ENCODE data around the gene SHISAL2A. TPM values are rescaled to one million over a fixed set of nuclear protein-coding genes. Genes with fewer than 3 reads are reported as not detected.

The SHISAL2A gene
- total RNA-seq, 1 donor from 2014 or later: not detected

DNA sequence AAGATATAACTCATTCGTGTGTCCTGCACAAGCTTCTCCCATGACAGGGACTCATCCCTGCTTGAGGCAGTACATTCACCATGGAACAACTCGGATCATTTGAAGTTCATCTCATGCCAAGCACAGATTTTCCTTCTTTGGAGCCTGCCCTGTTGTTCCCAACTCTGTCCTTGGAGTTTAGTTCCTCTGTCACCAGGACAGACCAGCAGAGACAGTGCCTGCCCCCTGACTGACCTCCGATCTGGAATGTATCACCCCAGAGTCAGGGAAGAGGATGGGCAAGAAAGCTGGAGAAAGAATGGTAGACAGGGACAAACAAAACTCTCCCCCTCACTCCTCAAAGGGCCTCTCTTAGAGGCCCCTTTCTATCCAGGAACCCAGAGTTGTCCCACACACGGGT is 5.0 kb downstream of the SHISAL2A start:
- DNase-seq (ENCODE audit: low read depth): no peak
- no peak for FAIRE-seq
- Histone ChIP-seq H3K4me3 (ENCODE audit: insufficient read depth, low read depth, low read length) (no peak overlapping the region), H3K27me3 (ENCODE audit: insufficient read depth, low read length) (peaks cover 18% of the 10 kb centered on the region), H4K20me1 (ENCODE audit: insufficient read depth, low read length) (no peaks in the 10 kb centered on the region), H3K27ac (ENCODE audit: low read depth, low read length) (no peak overlapping the region), H3K36me3 (ENCODE audit: insufficient read depth, low read length) (no peaks in the 10 kb centered on the region), H3K79me2 (ENCODE audit: insufficient read depth, low read length) (no peaks in the 10 kb centered on the region), H2AFZ (ENCODE audit: low read depth, low read length) (no peak overlapping the region), H3K4me1 (ENCODE audit: insufficient read depth, low read length) (no peaks in the 10 kb centered on the region), H3K9ac (ENCODE audit: low read length) (no peak overlapping the region), H3K9me3 (ENCODE audit: insufficient read depth, low read depth, low read length) (no peaks in the 10 kb centered on the region), H3K4me2 (ENCODE audit: low read length) (no peak overlapping the region)
- TF ChIP-seq, protein P1, sequence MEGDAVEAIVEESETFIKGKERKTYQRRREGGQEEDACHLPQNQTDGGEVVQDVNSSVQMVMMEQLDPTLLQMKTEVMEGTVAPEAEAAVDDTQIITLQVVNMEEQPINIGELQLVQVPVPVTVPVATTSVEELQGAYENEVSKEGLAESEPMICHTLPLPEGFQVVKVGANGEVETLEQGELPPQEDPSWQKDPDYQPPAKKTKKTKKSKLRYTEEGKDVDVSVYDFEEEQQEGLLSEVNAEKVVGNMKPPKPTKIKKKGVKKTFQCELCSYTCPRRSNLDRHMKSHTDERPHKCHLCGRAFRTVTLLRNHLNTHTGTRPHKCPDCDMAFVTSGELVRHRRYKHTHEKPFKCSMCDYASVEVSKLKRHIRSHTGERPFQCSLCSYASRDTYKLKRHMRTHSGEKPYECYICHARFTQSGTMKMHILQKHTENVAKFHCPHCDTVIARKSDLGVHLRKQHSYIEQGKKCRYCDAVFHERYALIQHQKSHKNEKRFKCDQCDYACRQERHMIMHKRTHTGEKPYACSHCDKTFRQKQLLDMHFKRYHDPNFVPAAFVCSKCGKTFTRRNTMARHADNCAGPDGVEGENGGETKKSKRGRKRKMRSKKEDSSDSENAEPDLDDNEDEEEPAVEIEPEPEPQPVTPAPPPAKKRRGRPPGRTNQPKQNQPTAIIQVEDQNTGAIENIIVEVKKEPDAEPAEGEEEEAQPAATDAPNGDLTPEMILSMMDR (IDR thresholded peaks at IDR 0.05; ENCODE audit: insufficient read depth, low read depth, low read length): no peak
- no peak for TF ChIP-seq EZH2 (IDR thresholded peaks at IDR 0.05; ENCODE audit: insufficient read depth, low read length)
- Mint-ChIP-seq H3K27me3 (ENCODE audit: low read depth, unreplicated experiment) (peaks cover 32% of the 10 kb centered on the region), H3K4me3 (ENCODE audit: unreplicated experiment) (no peak overlapping the region), H3K9me3 (ENCODE audit: unreplicated experiment) (peaks cover 9% of the 10 kb centered on the region), H3K27ac (ENCODE audit: unreplicated experiment) (no peak overlapping the region), H3K36me3 (ENCODE audit: low read depth, unreplicated experiment) (no peaks in the 10 kb centered on the region), H3K4me1 (ENCODE audit: low read depth, unreplicated experiment) (peaks cover 11% of the 10 kb centered on the region)

DNA sequence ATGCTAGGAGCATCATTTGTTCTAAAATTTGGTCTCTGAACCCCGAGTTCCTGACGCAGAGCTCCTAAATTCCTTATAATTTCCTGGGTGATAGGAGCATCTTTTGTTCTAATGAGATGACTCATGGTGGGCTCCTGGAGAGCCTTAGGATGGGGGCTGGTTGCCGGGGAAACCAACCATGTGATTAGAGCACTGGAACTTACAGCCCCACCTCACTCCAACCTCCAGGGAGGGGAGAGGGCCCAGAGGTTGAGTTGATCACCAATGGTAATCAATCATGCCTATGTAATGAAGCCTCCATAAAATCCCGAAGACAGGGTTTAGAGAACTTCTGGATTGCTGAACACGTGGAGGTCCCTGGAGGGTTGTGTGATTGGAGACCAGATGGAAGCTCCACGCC is 7.7 kb downstream of the SHISAL2A start:
- no peak overlapping the region for H3K4me3 Mint-ChIP-seq (ENCODE audit: unreplicated experiment)

DNA sequence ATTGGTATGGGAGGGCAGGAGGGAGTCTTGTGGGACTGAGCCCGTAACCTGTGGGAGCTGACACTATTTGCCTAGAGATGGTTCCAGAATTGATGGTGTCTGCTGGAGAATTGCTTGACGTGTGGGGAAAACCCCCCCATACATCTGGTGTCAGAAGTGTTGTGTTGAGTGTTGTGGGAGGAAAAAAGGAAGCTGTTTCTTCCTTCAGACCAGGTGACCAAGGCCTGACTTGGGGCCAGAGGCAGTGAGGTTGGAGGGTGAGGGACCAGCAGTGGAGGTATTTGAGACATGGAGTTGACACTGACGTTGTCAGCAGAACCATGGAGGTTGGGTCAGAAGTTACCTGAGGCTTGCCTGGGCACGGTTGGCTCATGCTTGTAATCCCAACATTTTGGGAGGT is 8.3 kb downstream of the SHISAL2A start:
- H3K27me3 Mint-ChIP-seq (ENCODE audit: low read depth, unreplicated experiment): peaks cover 19% of the 10 kb centered on the region
- Histone ChIP-seq H3K36me3 (ENCODE audit: insufficient read depth, low read length) (no peaks in the 10 kb centered on the region), H3K9me3 (ENCODE audit: insufficient read depth, low read depth, low read length) (no peaks in the 10 kb centered on the region), H3K4me1 (ENCODE audit: insufficient read depth, low read length) (no peaks in the 10 kb centered on the region), H4K20me1 (ENCODE audit: insufficient read depth, low read length) (no peaks in the 10 kb centered on the region), H3K4me3 (ENCODE audit: insufficient read depth, low read depth, low read length) (no peak overlapping the region), H3K27ac (ENCODE audit: low read depth, low read length) (no peak overlapping the region), H2AFZ (ENCODE audit: low read depth, low read length) (no peak overlapping the region), H3K79me2 (ENCODE audit: insufficient read depth, low read length) (no peaks in the 10 kb centered on the region), H3K9ac (ENCODE audit: low read length) (no peak overlapping the region), H3K4me2 (ENCODE audit: low read length) (no peak overlapping the region), H3K27me3 (ENCODE audit: insufficient read depth, low read length) (peaks cover 5% of the 10 kb centered on the region)
- no peaks in the 10 kb centered on the region for H3K36me3 Mint-ChIP-seq (ENCODE audit: low read depth, unreplicated experiment)
- no peak overlapping the region for H3K27ac Mint-ChIP-seq (ENCODE audit: unreplicated experiment)
- TF ChIP-seq, protein P1 (IDR thresholded peaks at IDR 0.05; ENCODE audit: insufficient read depth, low read depth, low read length): no peak
- no peak for TF ChIP-seq EZH2 (IDR thresholded peaks at IDR 0.05; ENCODE audit: insufficient read depth, low read length)
- peaks cover 3% of the 10 kb centered on the region for H3K9me3 Mint-ChIP-seq (ENCODE audit: unreplicated experiment)
- H3K4me3 Mint-ChIP-seq (ENCODE audit: unreplicated experiment): no peak overlapping the region
- DNase-seq (ENCODE audit: low read depth) (no peak), FAIRE-seq (no peak)
- H3K4me1 Mint-ChIP-seq (ENCODE audit: low read depth, unreplicated experiment): peaks cover 11% of the 10 kb centered on the region

More for the DNA sequence above, 7.7 kb downstream of the SHISAL2A start:
- Mint-ChIP-seq H3K9me3 (ENCODE audit: unreplicated experiment) (peaks cover 3% of the 10 kb centered on the region), H3K36me3 (ENCODE audit: low read depth, unreplicated experiment) (no peaks in the 10 kb centered on the region), H3K27ac (ENCODE audit: unreplicated experiment) (no peak overlapping the region), H3K27me3 (ENCODE audit: low read depth, unreplicated experiment) (peaks cover 19% of the 10 kb centered on the region), H3K4me1 (ENCODE audit: low read depth, unreplicated experiment) (peaks cover 11% of the 10 kb centered on the region)
- Histone ChIP-seq H3K4me2 (ENCODE audit: low read length) (no peak overlapping the region), H3K9ac (ENCODE audit: low read length) (no peak overlapping the region), H3K27ac (ENCODE audit: low read depth, low read length) (no peak overlapping the region), H3K4me3 (ENCODE audit: insufficient read depth, low read depth, low read length) (no peak overlapping the region), H3K4me1 (ENCODE audit: insufficient read depth, low read length) (no peaks in the 10 kb centered on the region), H3K36me3 (ENCODE audit: insufficient read depth, low read length) (no peaks in the 10 kb centered on the region), H3K79me2 (ENCODE audit: insufficient read depth, low read length) (no peaks in the 10 kb centered on the region), H2AFZ (ENCODE audit: low read depth, low read length) (no peak overlapping the region), H3K9me3 (ENCODE audit: insufficient read depth, low read depth, low read length) (no peaks in the 10 kb centered on the region), H3K27me3 (ENCODE audit: insufficient read depth, low read length) (peaks cover 5% of the 10 kb centered on the region), H4K20me1 (ENCODE audit: insufficient read depth, low read length) (no peaks in the 10 kb centered on the region)
- no peak for TF ChIP-seq EZH2 (IDR thresholded peaks at IDR 0.05; ENCODE audit: insufficient read depth, low read length)
- TF ChIP-seq, protein P1 (IDR thresholded peaks at IDR 0.05; ENCODE audit: insufficient read depth, low read depth, low read length): no peak
- FAIRE-seq (no peak), DNase-seq (ENCODE audit: low read depth) (no peak)

All from astrocyte (in vitro differentiated cells and primary cell).